ENCODE results near the gene PCGF3. TPM values are rescaled to one million over a fixed set of nuclear protein-coding genes. Genes with fewer than 3 reads are reported as not detected.

PCGF3 gene
- total RNA-seq, 1 experiment from 2014 or later, result 31.5 TPM

DNA sequence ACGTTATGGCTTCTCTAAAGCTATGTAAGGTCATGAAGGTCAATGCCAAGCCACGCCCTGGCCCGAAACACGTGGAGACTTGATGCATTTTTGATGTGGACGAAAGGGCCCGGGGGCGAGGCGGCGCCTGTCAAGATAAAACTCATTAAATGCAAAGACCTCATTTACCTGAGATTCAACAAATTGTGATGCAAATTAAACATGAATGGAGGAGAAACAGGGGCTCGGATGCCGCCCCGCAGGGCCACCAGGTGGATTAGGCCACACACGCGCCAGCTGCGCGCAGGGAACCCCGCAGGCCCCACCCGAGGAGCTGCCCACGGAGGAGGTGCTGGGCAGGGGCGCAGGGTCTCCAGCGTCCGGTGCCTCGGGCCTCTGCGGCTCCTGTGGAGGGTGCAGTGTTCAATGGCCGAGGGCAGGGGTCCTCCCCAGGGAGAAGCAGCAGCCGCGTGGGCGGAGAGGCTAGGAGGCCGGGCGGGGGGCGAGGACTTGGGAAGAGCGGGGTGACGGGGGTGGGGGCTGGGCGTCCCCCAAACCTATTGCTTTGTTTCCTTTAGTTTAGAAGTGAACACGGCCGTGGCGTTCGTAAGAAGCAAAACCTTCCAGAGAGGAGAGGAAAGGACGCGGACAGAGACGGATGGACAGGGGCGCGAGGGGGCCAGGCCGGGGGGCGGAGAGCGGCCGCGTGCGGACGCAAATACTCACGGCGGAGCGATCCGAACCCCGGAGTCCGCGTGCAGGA, 79.9 kb downstream of the PCGF3 start:
- no peak overlapping the region for H3K4me2 ChIP-seq (ENCODE audit: low read length)
- ATAC-seq (no peak), DNase-seq (no peak)
- H3K9me3 ChIP-seq (ENCODE audit: low read length), result no peaks in the 10 kb centered on the region
- no peaks in the 10 kb centered on the region for H3K9me2 ChIP-seq (replicated peaks; ENCODE audit: low read length)
- H3K36me3 ChIP-seq (ENCODE audit: low read depth, low read length), result no peaks in the 10 kb centered on the region; the same call in 1 of the 2 replicates
- H3K9ac ChIP-seq (ENCODE audit: low read length), result no peak overlapping the region
- H4K20me1 ChIP-seq (ENCODE audit: low read length), result 0 out of 2 replicates have a peak, but pooled peaks cover 4% of the 10 kb centered on the region
- CTCF ChIA-PET, result no interaction called here
- no TSS peak for BruUV-seq (replicated peaks)
- no peak overlapping the region for H2AFZ ChIP-seq (ENCODE audit: low read length)
- peaks cover 13% of the 10 kb centered on the region for H3K4me1 ChIP-seq (ENCODE audit: insufficient read depth, low read length)
- TF ChIP-seq, protein P1, sequence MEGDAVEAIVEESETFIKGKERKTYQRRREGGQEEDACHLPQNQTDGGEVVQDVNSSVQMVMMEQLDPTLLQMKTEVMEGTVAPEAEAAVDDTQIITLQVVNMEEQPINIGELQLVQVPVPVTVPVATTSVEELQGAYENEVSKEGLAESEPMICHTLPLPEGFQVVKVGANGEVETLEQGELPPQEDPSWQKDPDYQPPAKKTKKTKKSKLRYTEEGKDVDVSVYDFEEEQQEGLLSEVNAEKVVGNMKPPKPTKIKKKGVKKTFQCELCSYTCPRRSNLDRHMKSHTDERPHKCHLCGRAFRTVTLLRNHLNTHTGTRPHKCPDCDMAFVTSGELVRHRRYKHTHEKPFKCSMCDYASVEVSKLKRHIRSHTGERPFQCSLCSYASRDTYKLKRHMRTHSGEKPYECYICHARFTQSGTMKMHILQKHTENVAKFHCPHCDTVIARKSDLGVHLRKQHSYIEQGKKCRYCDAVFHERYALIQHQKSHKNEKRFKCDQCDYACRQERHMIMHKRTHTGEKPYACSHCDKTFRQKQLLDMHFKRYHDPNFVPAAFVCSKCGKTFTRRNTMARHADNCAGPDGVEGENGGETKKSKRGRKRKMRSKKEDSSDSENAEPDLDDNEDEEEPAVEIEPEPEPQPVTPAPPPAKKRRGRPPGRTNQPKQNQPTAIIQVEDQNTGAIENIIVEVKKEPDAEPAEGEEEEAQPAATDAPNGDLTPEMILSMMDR (conservative IDR thresholded peaks at IDR 0.05; ENCODE audit: low read depth, low read length), result no peak
- TF ChIP-seq EZH2 (IDR thresholded peaks at IDR 0.05; ENCODE audit: low read length, unreplicated experiment), result no peak
- no peak for TF ChIP-seq EZH2phosphoT487 (IDR thresholded peaks at IDR 0.05; ENCODE audit: borderline replicate concordance, low read length)
- intact Hi-C loops (cut with micrococcal nuclease), result no loop called here
- no peak overlapping the region for H3K27ac ChIP-seq (ENCODE audit: low read length)
- POLR2A ChIA-PET (ENCODE audit: unreplicated experiment), result no interaction called here
- H3K4me3 ChIP-seq (ENCODE audit: low read length), result no peak overlapping the region
- peaks cover 11% of the 10 kb centered on the region for H3K79me2 ChIP-seq (ENCODE audit: low read length)
- H3K27me3 ChIP-seq (ENCODE audit: low read length), result no peaks in the 10 kb centered on the region
- H3F3A ChIP-seq (ENCODE audit: low read length, unreplicated experiment), result no peaks in the 10 kb centered on the region

DNA sequence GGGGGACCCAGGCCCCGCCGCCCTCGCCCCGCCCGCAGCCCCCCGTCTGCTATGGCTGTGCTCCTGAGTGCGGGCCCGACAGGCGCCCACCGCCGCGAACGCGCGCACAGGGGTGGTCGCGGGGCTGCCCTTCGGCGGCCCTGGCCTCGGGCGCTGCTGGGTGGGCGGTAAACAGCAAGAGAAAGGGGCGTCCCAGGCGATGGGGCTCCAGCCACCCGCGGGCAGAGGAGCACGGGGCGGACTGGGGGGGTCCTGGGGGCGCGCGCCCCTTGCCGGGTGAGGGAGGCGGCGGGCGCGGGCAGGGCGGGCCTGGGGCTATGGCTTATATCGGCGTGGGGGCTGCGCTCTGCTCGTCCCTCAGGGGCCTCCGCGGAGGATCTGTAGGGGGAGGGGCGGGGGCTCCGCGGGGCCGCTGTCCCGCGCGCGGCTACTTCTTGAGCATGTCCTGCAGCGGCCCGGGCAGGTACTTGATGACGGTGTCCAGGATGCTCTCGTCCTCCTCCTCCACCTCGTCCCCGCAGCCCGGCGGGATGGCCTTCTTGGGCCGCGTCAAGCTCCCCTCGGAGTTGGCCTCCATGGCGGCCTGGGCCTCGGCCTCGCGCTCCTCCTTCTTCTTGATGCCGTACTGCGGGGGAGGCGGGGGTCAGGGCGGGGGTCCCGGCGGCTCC, 80.6 kb downstream of the PCGF3 start:
- Histone ChIP-seq H3K79me2 (ENCODE audit: low read length) (peaks cover 4% of the 10 kb centered on the region), H3K4me3 (ENCODE audit: low read length) (no peak overlapping the region), H2AFZ (ENCODE audit: low read length) (no peak overlapping the region), H3K27ac (ENCODE audit: low read length) (no peak overlapping the region), H3K9me2 (replicated peaks; ENCODE audit: low read length) (no peaks in the 10 kb centered on the region), H3K9me3 (ENCODE audit: low read length) (no peaks in the 10 kb centered on the region), H3K4me1 (ENCODE audit: insufficient read depth, low read length) (peaks cover 13% of the 10 kb centered on the region), H3F3A (ENCODE audit: low read length, unreplicated experiment) (no peaks in the 10 kb centered on the region), H4K20me1 (ENCODE audit: low read length) (no peaks in the 10 kb centered on the region), H3K4me2 (ENCODE audit: low read length) (no peak overlapping the region), H3K36me3 (ENCODE audit: low read depth, low read length) (no peaks in the 10 kb centered on the region), H3K27me3 (ENCODE audit: low read length) (no peaks in the 10 kb centered on the region), H3K9ac (ENCODE audit: low read length) (no peak overlapping the region)
- POLR2A ChIA-PET (ENCODE audit: unreplicated experiment), result no interaction called here
- no peak for TF ChIP-seq EZH2 (IDR thresholded peaks at IDR 0.05; ENCODE audit: low read length, unreplicated experiment)
- TF ChIP-seq, protein P1 (conservative IDR thresholded peaks at IDR 0.05; ENCODE audit: low read depth, low read length), result no peak
- CTCF ChIA-PET, result no interaction called here
- no peak for ATAC-seq
- no TSS peak for BruUV-seq (replicated peaks)
- DNase-seq, result no peak
- intact Hi-C loops (cut with micrococcal nuclease), result no loop called here

DNA sequence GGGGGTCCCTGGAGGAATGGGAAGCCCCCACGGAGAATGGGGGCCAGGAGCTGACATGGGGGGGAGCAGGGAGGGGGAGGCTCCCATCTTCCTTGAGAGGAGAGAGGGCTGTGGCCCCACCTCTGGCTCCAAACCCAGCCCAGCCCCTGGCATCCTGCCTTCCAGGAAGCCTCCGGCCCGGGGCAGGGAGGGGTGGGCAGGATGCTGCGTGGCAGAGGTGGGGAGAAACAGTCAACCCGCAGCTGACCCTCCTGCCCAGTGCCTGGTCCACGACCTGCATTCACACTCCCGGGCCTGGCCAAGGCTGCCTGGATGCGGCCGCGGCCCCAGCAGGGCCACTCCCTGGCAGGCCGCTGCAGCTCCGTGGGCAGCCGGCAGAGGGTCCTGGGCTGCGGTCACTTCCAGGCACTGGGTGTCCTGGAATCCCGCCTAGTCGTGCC, 81.2 kb downstream of the PCGF3 start:
- ATAC-seq (no peak), DNase-seq (no peak)
- no peak overlapping the region for H2AFZ ChIP-seq (ENCODE audit: low read length)
- H3K9ac ChIP-seq (ENCODE audit: low read length), result no peak overlapping the region
- no peaks in the 10 kb centered on the region for H3K27me3 ChIP-seq (ENCODE audit: low read length)
- no peaks in the 10 kb centered on the region for H4K20me1 ChIP-seq (ENCODE audit: low read length)
- ChIA-PET POLR2A (ENCODE audit: unreplicated experiment) (no interaction called here), CTCF (no interaction called here)
- BruUV-seq (replicated peaks), result no TSS peak
- H3K9me2 ChIP-seq (replicated peaks; ENCODE audit: low read length), result no peaks in the 10 kb centered on the region
- no peaks in the 10 kb centered on the region for H3F3A ChIP-seq (ENCODE audit: low read length, unreplicated experiment)
- no peak overlapping the region for H3K4me2 ChIP-seq (ENCODE audit: low read length)
- no peaks in the 10 kb centered on the region for H3K9me3 ChIP-seq (ENCODE audit: low read length)
- peaks cover 13% of the 10 kb centered on the region for H3K4me1 ChIP-seq (ENCODE audit: insufficient read depth, low read length)
- intact Hi-C loops (cut with micrococcal nuclease), result no loop called here
- H3K27ac ChIP-seq (ENCODE audit: low read length), result no peak overlapping the region
- no peaks in the 10 kb centered on the region for H3K36me3 ChIP-seq (ENCODE audit: low read depth, low read length)
- no peak overlapping the region for H3K4me3 ChIP-seq (ENCODE audit: low read length)
- H3K79me2 ChIP-seq (ENCODE audit: low read length), result no peaks in the 10 kb centered on the region
- TF ChIP-seq EZH2 (IDR thresholded peaks at IDR 0.05; ENCODE audit: low read length, unreplicated experiment) (no peak), EZH2phosphoT487 (IDR thresholded peaks at IDR 0.05; ENCODE audit: borderline replicate concordance, low read length) (no peak)
- TF ChIP-seq, protein P1 (conservative IDR thresholded peaks at IDR 0.05; ENCODE audit: low read depth, low read length), result no peak
